Loucy (cell line): ENCODE data around the gene TMEM140.

Experiments
- H2AFZ ChIP-seq: fragments of 200-600 bp; sonication (generic); 2 replicates; pipeline ENCODE4 v1.6.0; 2016; ENCODE audit warnings: antibody characterized with exemption, mild to moderate bottlenecking, low read length, moderate library complexity
- H3F3A ChIP-seq: fragments of 200-600 bp; 2 replicates; pipeline ENCODE4 v1.6.0; 2016; ENCODE audit warnings: antibody characterized with exemption, low read depth, mild to moderate bottlenecking
- H3K27me3 ChIP-seq: fragments of 200-600 bp; sonication (generic); 2 replicates; pipeline ENCODE4 v1.6.1; 2014; ENCODE audit warnings: low read length, mild to moderate bottlenecking; ENCODE audit not compliant: insufficient read depth, poor library complexity, severe bottlenecking
- H3K36me3 ChIP-seq: fragments of 200-600 bp; sonication (generic); 2 replicates; pipeline ENCODE4 v1.6.1; 2016; ENCODE audit warnings: low read length; ENCODE audit not compliant: insufficient read depth
- H3K4me1 ChIP-seq: fragments of 200-600 bp; sonication (generic); 2 replicates; pipeline ENCODE4 v1.5.1; 2014; ENCODE audit warnings: low read length, mild to moderate bottlenecking; ENCODE audit not compliant: insufficient read depth, poor library complexity, severe bottlenecking
- H3K4me2 ChIP-seq: fragments of 200-600 bp; sonication (generic); 2 replicates; pipeline ENCODE4 v1.6.0; 2014; ENCODE audit warnings: antibody characterized with exemption, low read length, low read depth, mild to moderate bottlenecking; ENCODE audit not compliant: poor library complexity, severe bottlenecking
- H3K4me3 ChIP-seq: fragments of 200-600 bp; sonication (generic); 2 replicates; pipeline ENCODE4 v1.5.1; 2014; ENCODE audit warnings: low read length, mild to moderate bottlenecking, mixed read lengths; ENCODE audit not compliant: poor library complexity, severe bottlenecking
- H3K79me2 ChIP-seq: fragments of 200-600 bp; sonication (generic); 2 replicates; pipeline ENCODE4 v1.6.1; 2014; ENCODE audit warnings: low read length; ENCODE audit not compliant: insufficient read depth
- H3K9ac ChIP-seq: fragments of 200-600 bp; sonication (generic); 2 replicates; pipeline ENCODE4 v1.6.0; 2014; ENCODE audit warnings: mild to moderate bottlenecking, low read depth, low read length, moderate library complexity; ENCODE audit not compliant: poor library complexity, severe bottlenecking
- H3K9me2 ChIP-seq: fragments of 200-600 bp; sonication (generic); replicated peaks from 2 replicates; pipeline ENCODE4 v1.6.1; 2016; ENCODE audit warnings: low read depth, low read length, mixed read lengths
- H3K9me3 ChIP-seq: fragments of 200-600 bp; sonication (generic); 2 replicates; pipeline ENCODE4 v1.6.1; 2014; ENCODE audit warnings: mild to moderate bottlenecking, antibody characterized with exemption, low read length, low read depth; ENCODE audit not compliant: insufficient read depth
- H4K20me1 ChIP-seq: fragments of 200-600 bp; sonication (generic); 2 replicates; pipeline ENCODE4 v1.6.0; 2014; ENCODE audit warnings: antibody characterized with exemption, low read length, mild to moderate bottlenecking; ENCODE audit not compliant: insufficient read depth, poor library complexity, severe bottlenecking
- CTCF ChIP-seq: fragments of 200-600 bp; sonication (generic); conservative IDR thresholded peaks from 2 replicates; pipeline ENCODE4 v1.5.1; 2014; ENCODE audit warnings: mild to moderate bottlenecking, antibody characterized with exemption, low read length
- EZH2phosphoT487 ChIP-seq: fragments of 200-600 bp; IDR thresholded peaks from 2 replicates; pipeline ENCODE4 v1.6.1; 2018; ENCODE audit warnings: antibody characterized with exemption, mild to moderate bottlenecking, moderate library complexity, borderline replicate concordance

TMEM140 gene

GRCh38 chr7:135174941-135175340 lies 27.1 kb downstream of the TMEM140 start:
- Histone ChIP-seq H3K4me3 (no peak overlapping the region), H4K20me1 (no peaks in the 10 kb centered on the region), H3K36me3 (no peaks in the 10 kb centered on the region), H3K4me1 (no peaks in the 10 kb centered on the region), H3K9ac (no peak overlapping the region), H3K27me3 (no peaks in the 10 kb centered on the region), H2AFZ (no peak overlapping the region), H3K79me2 (peaks cover 5% of the 10 kb centered on the region), H3F3A (no peaks in the 10 kb centered on the region), H3K4me2 (no peak overlapping the region), H3K9me2 (no peaks in the 10 kb centered on the region), H3K9me3 (no peaks in the 10 kb centered on the region)
- TF ChIP-seq CTCF (no peak), EZH2phosphoT487 (no peak)

DNA sequence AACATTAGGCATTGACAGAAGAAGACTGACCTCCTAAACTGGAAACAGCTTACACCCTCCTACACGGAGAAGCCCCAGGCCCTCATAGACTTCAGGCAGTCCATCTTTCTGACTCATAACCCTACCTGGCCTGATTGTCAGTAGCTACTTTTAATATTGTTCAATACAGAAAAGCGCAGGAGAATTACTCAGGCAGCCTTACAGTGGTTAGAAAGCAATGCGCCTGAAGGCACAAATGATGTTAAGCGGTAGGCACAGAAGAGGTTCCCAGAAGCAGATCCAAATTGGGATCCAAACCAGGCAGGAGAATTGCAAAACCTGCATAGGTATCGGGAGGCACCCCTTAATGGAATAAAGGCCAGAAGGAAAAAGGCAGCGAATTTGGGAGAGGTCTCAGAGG lies 28.1 kb downstream of the TMEM140 start:
- Histone ChIP-seq H3K27me3 (no peaks in the 10 kb centered on the region), H2AFZ (no peak overlapping the region), H3K36me3 (no peaks in the 10 kb centered on the region), H3K9me2 (no peaks in the 10 kb centered on the region), H4K20me1 (no peaks in the 10 kb centered on the region), H3K79me2 (no peaks in the 10 kb centered on the region), H3K9ac (no peak overlapping the region), H3F3A (no peaks in the 10 kb centered on the region), H3K4me2 (no peak overlapping the region), H3K9me3 (peaks cover 2% of the 10 kb centered on the region; the same call in 1 of the 2 replicates), H3K4me3 (no peak overlapping the region), H3K4me1 (no peaks in the 10 kb centered on the region)
- TF ChIP-seq EZH2phosphoT487, result no peak
- no peak for TF ChIP-seq CTCF

GRCh38 chr7:135177028-135177696 lies 29.3 kb downstream of the TMEM140 start:
- Histone ChIP-seq H3K79me2 (no peaks in the 10 kb centered on the region), H3K27me3 (no peaks in the 10 kb centered on the region), H3K4me1 (no peaks in the 10 kb centered on the region), H3K9ac (no peak overlapping the region), H3K4me2 (no peak overlapping the region), H3K9me2 (no peaks in the 10 kb centered on the region), H3F3A (no peaks in the 10 kb centered on the region), H2AFZ (no peak overlapping the region), H3K9me3 (peaks cover 12% of the 10 kb centered on the region; the same call in 1 of the 2 replicates), H3K36me3 (no peaks in the 10 kb centered on the region), H4K20me1 (no peaks in the 10 kb centered on the region), H3K4me3 (no peak overlapping the region)
- TF ChIP-seq CTCF (no peak), EZH2phosphoT487 (no peak)
